Gastroesophageal sphincter (tissue), 2 donors: Measurements from ENCODE around the gene ZNF606.

Experiments used
- POLR2A ChIP-seq, 2 donors: fragments of 450-650 bp; IDR thresholded peaks; one replicate each; pipeline ENCODE4 v1.6.1; 2017; ENCODE audit warnings: antibody characterized with exemption in 2 of 2, mild to moderate bottlenecking in 2 of 2, moderate library complexity in 1 of 2
- POLR2AphosphoS5 ChIP-seq: sonication (generic); formaldehyde crosslinking; IDR thresholded peaks from one replicate; pipeline ENCODE4 v1.6.1; 2017; ENCODE audit warnings: antibody characterized with exemption

DNA sequence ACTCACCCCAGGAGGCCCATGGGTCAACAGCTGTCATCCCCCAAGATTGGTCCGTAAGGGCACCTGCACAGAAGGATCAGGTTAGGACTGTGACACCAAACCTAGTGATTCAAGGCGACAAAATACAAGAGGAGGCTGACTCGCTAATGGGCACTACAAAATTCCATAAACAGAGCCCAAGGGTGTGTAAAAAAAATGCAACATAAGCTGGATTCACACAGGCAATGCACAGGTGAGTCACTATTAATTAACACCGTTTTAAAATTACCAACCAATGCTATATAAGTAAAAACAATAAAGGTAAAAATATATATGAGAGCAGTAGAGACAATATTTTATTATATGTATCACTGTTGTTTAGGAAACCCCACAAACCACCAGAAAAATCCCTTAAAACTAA, 1.9 kb downstream of the ZNF606 start:
- TF ChIP-seq POLR2AphosphoS5 (no peak), POLR2A (IDR thresholded peaks at IDR 0.05) (no peak)
